Erythroblast (primary cell): ENCODE measurements around the gene LIN52.

ENCODE experiments used
- DNase-seq, 2 experiments: peaks; one replicate each; lab custom pipeline; 2025; lab: John Stamatoyannopoulos, UW
- GATA1 ChIP-seq: IDR thresholded peaks from 2 replicates; pipeline ENCODE4 v1.6.1; 2011; ENCODE audit warnings: low read depth, mild to moderate bottlenecking, control low read depth, low read length, moderate library complexity
- POLR2A ChIP-seq: IDR thresholded peaks from 2 replicates; pipeline ENCODE4 v1.6.1; 2011; ENCODE audit warnings: mild to moderate bottlenecking, low read length

The LIN52 gene

GRCh38 chr14:74176400-74176793 lies 91.6 kb downstream of the LIN52 start:
- TF ChIP-seq POLR2A = no peak
- no peak for TF ChIP-seq GATA1
- DNase-seq = no peak

- no peak for TF ChIP-seq POLR2A
- TF ChIP-seq GATA1 = no peak
Measured at GRCh38 chr14:74179856-74180255, 95.1 kb downstream of the LIN52 start.

GRCh38 chr14:74190927-74191575 lies 106.3 kb downstream of the LIN52 start:
- DNase-seq = no peak
- TF ChIP-seq GATA1 = no peak

More at GRCh38 chr14:74179856-74180255, 95.1 kb downstream of the LIN52 start:
- DNase-seq = no peak

- no peak for DNase-seq
- TF ChIP-seq GATA1 (no peak), POLR2A (no peak)
Measured at GRCh38 chr14:74194506-74195274, 109.9 kb downstream of the LIN52 start.

GRCh38 chr14:74195623-74196022 lies 110.9 kb downstream of the LIN52 start:
- DNase-seq = no peak
- TF ChIP-seq GATA1 (no peak), POLR2A (no peak)

GRCh38 chr14:74198441-74199234 lies 113.9 kb downstream of the LIN52 start:
- no peak for DNase-seq
- TF ChIP-seq POLR2A (no peak), GATA1 (no peak)

GRCh38 chr14:74202113-74202512 lies 117.4 kb downstream of the LIN52 start:
- TF ChIP-seq POLR2A = no peak
- TF ChIP-seq GATA1 = no peak
- no peak for DNase-seq

GRCh38 chr14:74203639-74204038 lies 118.9 kb downstream of the LIN52 start:
- TF ChIP-seq POLR2A = no peak
- no peak for TF ChIP-seq GATA1
- no peak for DNase-seq

GRCh38 chr14:74204491-74204890 lies 119.7 kb downstream of the LIN52 start:
- DNase-seq = no peak
- no peak for TF ChIP-seq GATA1

GRCh38 chr14:74205882-74206281 lies 121.1 kb downstream of the LIN52 start:
- TF ChIP-seq GATA1 = no peak
- no peak for TF ChIP-seq POLR2A
- no peak for DNase-seq

GRCh38 chr14:74207943-74208342 lies 123.2 kb downstream of the LIN52 start:
- DNase-seq = peak; percentile 12 to 21
- TF ChIP-seq POLR2A = no peak
- TF ChIP-seq GATA1 = no peak

GRCh38 chr14:74208642-74209041 lies 123.9 kb downstream of the LIN52 start:
- no peak for DNase-seq
- TF ChIP-seq GATA1 (no peak), POLR2A (no peak)

- no peak for TF ChIP-seq POLR2A
- no peak for DNase-seq
Measured at GRCh38 chr14:74211945-74212580, 127.3 kb downstream of the LIN52 start.
